ENCODE data around the gene KRTAP3-1.

DNA sequence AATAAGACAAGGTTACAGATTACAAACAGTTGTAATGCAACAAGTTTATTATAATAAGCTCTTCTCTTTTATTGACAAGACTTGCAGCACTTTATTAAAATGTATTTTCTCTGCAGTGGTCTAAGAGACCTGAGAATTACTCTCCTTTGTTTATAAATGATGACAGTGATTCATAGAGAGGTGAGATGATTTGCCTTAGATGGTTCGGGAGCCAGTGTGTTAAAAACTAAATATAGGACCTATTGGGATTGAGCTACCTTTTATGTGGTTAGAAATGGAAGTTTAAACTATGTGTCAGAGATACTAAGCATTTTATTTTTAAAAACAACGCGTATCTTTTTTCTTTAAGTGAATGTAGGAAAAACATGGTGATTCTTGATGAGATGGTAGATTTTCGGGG is 12.1 kb downstream of the KRTAP3-1 start:
- TF ChIP-seq ZNF70 (CRISPR knock-in tag; IDR thresholded peaks at IDR 0.05): no peak
- TF ChIP-seq ZNF8 (CRISPR knock-in tag; IDR thresholded peaks at IDR 0.05): no peak
- TF ChIP-seq ESRRG (CRISPR knock-in tag; IDR thresholded peaks at IDR 0.05): no peak
- TF ChIP-seq, protein P1, sequence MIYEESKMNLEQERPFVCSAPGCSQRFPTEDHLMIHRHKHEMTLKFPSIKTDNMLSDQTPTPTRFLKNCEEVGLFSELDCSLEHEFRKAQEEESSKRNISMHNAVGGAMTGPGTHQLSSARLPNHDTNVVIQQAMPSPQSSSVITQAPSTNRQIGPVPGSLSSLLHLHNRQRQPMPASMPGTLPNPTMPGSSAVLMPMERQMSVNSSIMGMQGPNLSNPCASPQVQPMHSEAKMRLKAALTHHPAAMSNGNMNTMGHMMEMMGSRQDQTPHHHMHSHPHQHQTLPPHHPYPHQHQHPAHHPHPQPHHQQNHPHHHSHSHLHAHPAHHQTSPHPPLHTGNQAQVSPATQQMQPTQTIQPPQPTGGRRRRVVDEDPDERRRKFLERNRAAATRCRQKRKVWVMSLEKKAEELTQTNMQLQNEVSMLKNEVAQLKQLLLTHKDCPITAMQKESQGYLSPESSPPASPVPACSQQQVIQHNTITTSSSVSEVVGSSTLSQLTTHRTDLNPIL (CRISPR knock-in tag; IDR thresholded peaks at IDR 0.05; ENCODE audit: low read depth): no peak
- no peak for TF ChIP-seq BACH2 (CRISPR knock-in tag; IDR thresholded peaks at IDR 0.05; ENCODE audit: borderline replicate concordance)
- TF ChIP-seq, protein P2, sequence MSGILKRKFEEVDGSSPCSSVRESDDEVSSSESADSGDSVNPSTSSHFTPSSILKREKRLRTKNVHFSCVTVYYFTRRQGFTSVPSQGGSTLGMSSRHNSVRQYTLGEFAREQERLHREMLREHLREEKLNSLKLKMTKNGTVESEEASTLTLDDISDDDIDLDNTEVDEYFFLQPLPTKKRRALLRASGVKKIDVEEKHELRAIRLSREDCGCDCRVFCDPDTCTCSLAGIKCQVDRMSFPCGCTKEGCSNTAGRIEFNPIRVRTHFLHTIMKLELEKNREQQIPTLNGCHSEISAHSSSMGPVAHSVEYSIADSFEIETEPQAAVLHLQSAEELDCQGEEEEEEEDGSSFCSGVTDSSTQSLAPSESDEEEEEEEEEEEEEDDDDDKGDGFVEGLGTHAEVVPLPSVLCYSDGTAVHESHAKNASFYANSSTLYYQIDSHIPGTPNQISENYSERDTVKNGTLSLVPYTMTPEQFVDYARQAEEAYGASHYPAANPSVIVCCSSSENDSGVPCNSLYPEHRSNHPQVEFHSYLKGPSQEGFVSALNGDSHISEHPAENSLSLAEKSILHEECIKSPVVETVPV (CRISPR knock-in tag; IDR thresholded peaks at IDR 0.05): no peak
- no peak for TF ChIP-seq TOX (CRISPR knock-in tag; IDR thresholded peaks at IDR 0.05; ENCODE audit: borderline replicate concordance)
- no peak for TF ChIP-seq ISL1 (CRISPR knock-in tag; IDR thresholded peaks at IDR 0.05)
- no peak for TF ChIP-seq ARNTL (CRISPR knock-in tag; IDR thresholded peaks at IDR 0.05; ENCODE audit: borderline replicate concordance, low read depth)
- no peak for TF ChIP-seq ZFP3 (CRISPR knock-in tag; IDR thresholded peaks at IDR 0.05)

Data from SK-N-SH treated with all-trans-retinoic acid at 6 μM for 48 hours (cell line).